ENCODE results near the gene CCDC149. TPM values are rescaled to one million over a fixed set of nuclear protein-coding genes. Genes with fewer than 3 reads are reported as not detected.

CCDC149 gene
- total and polyA plus RNA-seq, 8 donors: 18.8 to 26.1 (median 22.0) TPM

DNA sequence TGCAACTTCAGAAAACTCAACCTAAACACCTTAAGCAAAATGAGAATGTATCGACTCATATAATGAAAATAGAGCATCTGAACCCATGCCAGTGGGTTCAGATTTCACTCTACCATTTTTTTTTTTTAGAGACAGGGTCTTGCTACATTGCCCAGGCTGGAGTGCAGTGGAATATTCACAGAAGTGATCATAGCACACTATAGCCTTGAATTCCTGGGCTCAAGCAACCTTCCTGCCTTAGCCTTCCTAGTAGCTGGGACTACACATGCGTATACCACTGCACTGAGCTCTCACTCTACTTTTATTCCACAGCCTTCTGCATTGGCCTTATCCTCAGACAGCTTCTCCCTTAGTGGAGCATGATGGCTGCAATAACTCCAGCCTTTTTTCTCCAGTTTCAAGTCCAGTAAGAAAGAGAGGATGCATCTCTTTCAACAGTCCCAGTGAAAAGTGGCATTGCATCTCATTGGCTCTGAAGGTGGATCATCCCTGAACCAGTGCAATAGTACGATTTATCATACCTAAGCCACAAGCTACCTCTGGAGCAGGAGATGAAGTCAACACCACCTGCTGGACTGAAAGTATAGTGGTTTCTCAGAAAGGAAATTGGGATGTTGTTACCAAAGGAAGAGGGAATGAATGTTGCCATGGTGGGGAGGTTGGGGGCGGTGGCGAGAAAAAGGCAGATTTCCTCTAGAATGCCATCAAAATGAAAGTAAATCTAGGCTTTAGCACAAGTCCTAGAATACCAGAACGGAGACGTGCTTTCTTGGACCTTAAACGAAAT, 119.4 kb downstream of the CCDC149 start:
- Histone ChIP-seq H3K4me3 (no peak overlapping the region), H3K27me3 (peaks cover 0 to 13% of the 10 kb centered on the region in 2 donors), H3K36me3 (no peaks in the 10 kb centered on the region), H3K4me1 (peaks cover 6 to 8% of the 10 kb centered on the region in 2 donors), H3K27ac (no peak overlapping the region), H3K9me3 (no peaks in the 10 kb centered on the region)
- TF ChIP-seq, protein P1, sequence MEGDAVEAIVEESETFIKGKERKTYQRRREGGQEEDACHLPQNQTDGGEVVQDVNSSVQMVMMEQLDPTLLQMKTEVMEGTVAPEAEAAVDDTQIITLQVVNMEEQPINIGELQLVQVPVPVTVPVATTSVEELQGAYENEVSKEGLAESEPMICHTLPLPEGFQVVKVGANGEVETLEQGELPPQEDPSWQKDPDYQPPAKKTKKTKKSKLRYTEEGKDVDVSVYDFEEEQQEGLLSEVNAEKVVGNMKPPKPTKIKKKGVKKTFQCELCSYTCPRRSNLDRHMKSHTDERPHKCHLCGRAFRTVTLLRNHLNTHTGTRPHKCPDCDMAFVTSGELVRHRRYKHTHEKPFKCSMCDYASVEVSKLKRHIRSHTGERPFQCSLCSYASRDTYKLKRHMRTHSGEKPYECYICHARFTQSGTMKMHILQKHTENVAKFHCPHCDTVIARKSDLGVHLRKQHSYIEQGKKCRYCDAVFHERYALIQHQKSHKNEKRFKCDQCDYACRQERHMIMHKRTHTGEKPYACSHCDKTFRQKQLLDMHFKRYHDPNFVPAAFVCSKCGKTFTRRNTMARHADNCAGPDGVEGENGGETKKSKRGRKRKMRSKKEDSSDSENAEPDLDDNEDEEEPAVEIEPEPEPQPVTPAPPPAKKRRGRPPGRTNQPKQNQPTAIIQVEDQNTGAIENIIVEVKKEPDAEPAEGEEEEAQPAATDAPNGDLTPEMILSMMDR (IDR thresholded peaks at IDR 0.05): no peak
- ATAC-seq (no peak), DNase-seq (no peak)
- intact Hi-C loops (cut with DNase I): no loop called here

DNA sequence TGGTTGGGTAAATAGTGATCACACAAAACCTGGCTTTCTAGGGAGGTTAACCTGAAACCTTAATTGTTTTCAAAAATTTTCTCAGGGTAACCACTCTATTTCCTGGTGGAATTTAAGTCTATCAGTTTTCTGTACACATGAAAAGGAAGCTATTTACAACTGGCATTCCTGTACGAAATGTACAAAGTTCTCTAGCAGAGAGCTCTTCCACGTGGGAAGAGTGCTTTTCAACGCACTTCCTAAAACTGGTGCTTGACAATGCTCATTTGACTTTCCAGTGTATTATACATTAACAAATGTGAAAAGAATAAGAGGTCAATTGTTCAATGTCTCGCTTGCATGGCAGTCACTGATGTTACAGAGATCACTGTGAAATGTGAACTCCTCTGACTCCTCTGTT, 120.3 kb downstream of the CCDC149 start:
- ATAC-seq: peak; percentile 3
- TF ChIP-seq, protein P1 (IDR thresholded peaks at IDR 0.05): no peak
- intact Hi-C loops (cut with DNase I): no loop called here
- Histone ChIP-seq H3K27ac (peak overlapping the region in 1 of 2 donors; percentile 13), H3K36me3 (no peaks in the 10 kb centered on the region), H3K4me3 (no peak overlapping the region), H3K4me1 (peaks cover 6 to 8% of the 10 kb centered on the region in 2 donors), H3K27me3 (peaks cover 0 to 5% of the 10 kb centered on the region in 2 donors), H3K9me3 (no peaks in the 10 kb centered on the region)
- DNase-seq: no peak

DNA sequence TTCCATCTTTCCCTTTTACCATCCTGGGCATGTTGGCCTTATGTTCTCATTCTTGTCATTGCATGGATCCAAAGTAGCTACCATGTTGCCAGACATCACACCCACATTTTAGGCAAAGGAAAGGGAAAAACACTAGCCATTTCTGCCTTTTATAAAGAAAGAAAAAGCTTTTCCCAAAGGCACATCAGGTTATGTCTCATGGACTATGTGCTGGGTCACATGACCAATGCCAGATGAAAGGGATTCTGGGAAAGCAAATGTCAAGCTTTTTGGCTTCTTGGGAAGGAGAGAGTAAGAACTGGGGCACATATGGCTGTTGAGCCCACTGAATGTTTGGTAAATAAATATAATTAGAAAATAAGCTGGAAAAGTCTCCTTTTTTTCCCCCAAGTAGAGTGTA, 121.8 kb downstream of the CCDC149 start:
- H3K4me1 ChIP-seq: peaks cover 6 to 8% of the 10 kb centered on the region in 2 donors
- H3K27ac ChIP-seq: no peak overlapping the region
- H3K4me3 ChIP-seq: no peak overlapping the region
- intact Hi-C loops (cut with DNase I): no loop called here
- no peaks in the 10 kb centered on the region for H3K36me3 ChIP-seq
- no peaks in the 10 kb centered on the region for H3K27me3 ChIP-seq
- ATAC-seq: no peak
- TF ChIP-seq, protein P1 (IDR thresholded peaks at IDR 0.05): no peak
- DNase-seq: no peak
- H3K9me3 ChIP-seq: peaks cover 0 to 3% of the 10 kb centered on the region in 2 donors

DNA sequence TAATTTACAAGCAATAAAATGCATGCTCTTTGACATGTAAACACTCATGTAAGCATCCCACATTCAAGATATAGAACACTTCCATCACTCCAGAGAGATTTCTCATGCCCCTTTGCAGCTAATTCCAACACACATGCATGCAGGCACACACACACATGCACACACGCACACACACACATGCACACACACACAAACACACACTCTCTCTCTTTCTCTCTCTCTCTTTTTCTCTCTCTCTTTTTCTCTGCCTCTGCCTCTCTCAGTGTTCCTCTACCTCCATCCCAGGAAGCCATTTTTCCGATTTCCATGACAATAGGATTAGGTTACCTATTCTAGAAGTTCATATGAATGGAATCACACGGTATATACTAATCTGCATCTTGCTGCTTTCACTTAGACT, 129.3 kb downstream of the CCDC149 start:
- no peak for ATAC-seq
- intact Hi-C loops (cut with DNase I): no loop called here
- TF ChIP-seq, protein P1 (IDR thresholded peaks at IDR 0.05): no peak

DNA sequence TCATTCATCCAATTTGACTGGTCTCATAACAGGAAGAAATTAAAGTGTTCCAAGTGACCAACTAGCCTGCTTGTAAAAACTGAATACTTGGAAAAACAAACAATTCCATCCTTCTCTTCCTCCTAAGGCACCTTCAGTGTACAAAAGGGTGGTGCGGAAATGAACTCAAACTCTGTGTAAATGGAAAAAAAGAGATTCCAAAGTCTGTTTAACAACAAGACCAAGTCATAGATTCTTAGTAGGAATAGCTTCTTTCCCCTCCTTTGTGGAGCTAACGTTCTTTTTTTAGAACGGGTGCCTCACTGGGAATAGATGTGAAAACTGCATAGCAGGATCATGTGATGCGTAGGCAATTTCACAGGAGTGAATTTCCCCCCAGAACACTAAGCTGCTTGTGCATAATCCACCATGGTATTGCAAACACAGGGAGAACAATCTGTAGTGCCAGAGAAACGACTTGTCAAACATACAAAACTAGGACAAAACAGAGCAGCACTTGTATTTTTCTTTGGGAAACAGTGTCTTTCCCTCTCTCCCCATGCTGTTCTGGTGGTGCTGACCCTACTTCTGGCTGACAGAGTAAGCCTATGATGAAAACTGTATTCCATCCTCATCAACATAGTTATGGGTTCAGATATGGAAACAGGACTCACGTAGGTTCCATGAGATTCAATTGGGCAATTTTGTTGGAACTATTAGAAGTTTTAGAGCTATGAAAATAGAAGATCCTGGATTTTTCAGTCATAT, 130.7 kb downstream of the CCDC149 start:
- no peaks in the 10 kb centered on the region for H3K36me3 ChIP-seq
- no peak overlapping the region for H3K4me3 ChIP-seq
- DNase-seq (no peak), ATAC-seq (peak; percentile 40)
- TF ChIP-seq, protein P1 (IDR thresholded peaks at IDR 0.05): no peak
- intact Hi-C loops (cut with DNase I): no loop called here
- peaks cover 0 to 4% of the 10 kb centered on the region in 2 donors for H3K9me3 ChIP-seq
- no peak overlapping the region for H3K27ac ChIP-seq
- H3K27me3 ChIP-seq: no peaks in the 10 kb centered on the region
- peaks cover 0 to 5% of the 10 kb centered on the region in 2 donors for H3K4me1 ChIP-seq

More for the DNA sequence above, 129.3 kb downstream of the CCDC149 start:
- H3K4me3 ChIP-seq: no peak overlapping the region
- H3K36me3 ChIP-seq: no peaks in the 10 kb centered on the region
- H3K27me3 ChIP-seq: no peaks in the 10 kb centered on the region
- H3K9me3 ChIP-seq: peaks cover 0 to 4% of the 10 kb centered on the region in 2 donors
- peaks cover 0 to 5% of the 10 kb centered on the region in 2 donors for H3K4me1 ChIP-seq
- no peak overlapping the region for H3K27ac ChIP-seq
- DNase-seq: no peak

Data from left lung (tissue), 10 donors.